ENCODE data around the gene ASB11.

ASB11 gene

GRCh38 chrX:15254852-15255251, 60.6 kb downstream of the ASB11 start:
- H3K4me3 ChIP-seq (ENCODE audit: low read depth, low read length): no peak overlapping the region
- H3K9me3 ChIP-seq (ENCODE audit: control insufficient read depth, insufficient read depth, low read length): no peaks in the 10 kb centered on the region
- no peaks in the 10 kb centered on the region for H3K36me3 ChIP-seq (ENCODE audit: control insufficient read depth, insufficient read depth, low read length)
- H3K4me1 ChIP-seq (ENCODE audit: control insufficient read depth, insufficient read depth, low read length): no peaks in the 10 kb centered on the region
- no peak overlapping the region for H3K9ac ChIP-seq (ENCODE audit: low read depth, low read length)
- H3K27me3 ChIP-seq (ENCODE audit: control insufficient read depth, insufficient read depth, low read length): no peaks in the 10 kb centered on the region

- H3K9me3 ChIP-seq (ENCODE audit: control insufficient read depth, insufficient read depth, low read length): no peaks in the 10 kb centered on the region
- H3K9ac ChIP-seq (ENCODE audit: low read depth, low read length): no peak overlapping the region
- no peaks in the 10 kb centered on the region for H3K36me3 ChIP-seq (ENCODE audit: control insufficient read depth, insufficient read depth, low read length)
- no peaks in the 10 kb centered on the region for H3K4me1 ChIP-seq (ENCODE audit: control insufficient read depth, insufficient read depth, low read length)
- H3K27me3 ChIP-seq (ENCODE audit: control insufficient read depth, insufficient read depth, low read length): no peaks in the 10 kb centered on the region
- no peak overlapping the region for H3K4me3 ChIP-seq (ENCODE audit: low read depth, low read length)
Observed at GRCh38 chrX:15245896-15246295, 69.5 kb downstream of the ASB11 start.

GRCh38 chrX:15244421-15244820, 71.0 kb downstream of the ASB11 start:
- no peaks in the 10 kb centered on the region for H3K4me1 ChIP-seq (ENCODE audit: control insufficient read depth, insufficient read depth, low read length)
- no peaks in the 10 kb centered on the region for H3K9me3 ChIP-seq (ENCODE audit: control insufficient read depth, insufficient read depth, low read length)
- H3K9ac ChIP-seq (ENCODE audit: low read depth, low read length): no peak overlapping the region
- no peak overlapping the region for H3K4me3 ChIP-seq (ENCODE audit: low read depth, low read length)
- H3K27me3 ChIP-seq (ENCODE audit: control insufficient read depth, insufficient read depth, low read length): no peaks in the 10 kb centered on the region
- no peaks in the 10 kb centered on the region for H3K36me3 ChIP-seq (ENCODE audit: control insufficient read depth, insufficient read depth, low read length)

- no peak overlapping the region for H3K9ac ChIP-seq (ENCODE audit: low read depth, low read length)
- H3K4me3 ChIP-seq (ENCODE audit: low read depth, low read length): no peak overlapping the region
- H3K9me3 ChIP-seq (ENCODE audit: control insufficient read depth, insufficient read depth, low read length): no peaks in the 10 kb centered on the region
- H3K4me1 ChIP-seq (ENCODE audit: control insufficient read depth, insufficient read depth, low read length): no peaks in the 10 kb centered on the region
- no peaks in the 10 kb centered on the region for H3K27me3 ChIP-seq (ENCODE audit: control insufficient read depth, insufficient read depth, low read length)
- no peaks in the 10 kb centered on the region for H3K36me3 ChIP-seq (ENCODE audit: control insufficient read depth, insufficient read depth, low read length)
Observed at GRCh38 chrX:15242899-15243555, 72.4 kb downstream of the ASB11 start.

- no peaks in the 10 kb centered on the region for H3K4me1 ChIP-seq (ENCODE audit: control insufficient read depth, insufficient read depth, low read length)
- H3K4me3 ChIP-seq (ENCODE audit: low read depth, low read length): no peak overlapping the region
- no peaks in the 10 kb centered on the region for H3K36me3 ChIP-seq (ENCODE audit: control insufficient read depth, insufficient read depth, low read length)
- no peak overlapping the region for H3K9ac ChIP-seq (ENCODE audit: low read depth, low read length)
- no peaks in the 10 kb centered on the region for H3K27me3 ChIP-seq (ENCODE audit: control insufficient read depth, insufficient read depth, low read length)
- no peaks in the 10 kb centered on the region for H3K9me3 ChIP-seq (ENCODE audit: control insufficient read depth, insufficient read depth, low read length)
Observed at GRCh38 chrX:15241301-15241700, 74.1 kb downstream of the ASB11 start.

- Histone ChIP-seq H3K36me3 (ENCODE audit: control insufficient read depth, insufficient read depth, low read length) (no peaks in the 10 kb centered on the region), H3K9me3 (ENCODE audit: control insufficient read depth, insufficient read depth, low read length) (no peaks in the 10 kb centered on the region), H3K4me3 (ENCODE audit: low read depth, low read length) (no peak overlapping the region), H3K4me1 (ENCODE audit: control insufficient read depth, insufficient read depth, low read length) (no peaks in the 10 kb centered on the region), H3K27me3 (ENCODE audit: control insufficient read depth, insufficient read depth, low read length) (no peaks in the 10 kb centered on the region), H3K9ac (ENCODE audit: low read depth, low read length) (no peak overlapping the region)
Observed at GRCh38 chrX:15240414-15240813, 75.0 kb downstream of the ASB11 start.

GRCh38 chrX:15236146-15236545, 79.3 kb downstream of the ASB11 start:
- no peaks in the 10 kb centered on the region for H3K4me1 ChIP-seq (ENCODE audit: control insufficient read depth, insufficient read depth, low read length)
- H3K9ac ChIP-seq (ENCODE audit: low read depth, low read length): no peak overlapping the region
- H3K36me3 ChIP-seq (ENCODE audit: control insufficient read depth, insufficient read depth, low read length): no peaks in the 10 kb centered on the region
- H3K9me3 ChIP-seq (ENCODE audit: control insufficient read depth, insufficient read depth, low read length): no peaks in the 10 kb centered on the region
- no peaks in the 10 kb centered on the region for H3K27me3 ChIP-seq (ENCODE audit: control insufficient read depth, insufficient read depth, low read length)
- no peak overlapping the region for H3K4me3 ChIP-seq (ENCODE audit: low read depth, low read length)

- no peak overlapping the region for H3K4me3 ChIP-seq (ENCODE audit: low read depth, low read length)
- no peaks in the 10 kb centered on the region for H3K27me3 ChIP-seq (ENCODE audit: control insufficient read depth, insufficient read depth, low read length)
- H3K36me3 ChIP-seq (ENCODE audit: control insufficient read depth, insufficient read depth, low read length): no peaks in the 10 kb centered on the region
- no peaks in the 10 kb centered on the region for H3K9me3 ChIP-seq (ENCODE audit: control insufficient read depth, insufficient read depth, low read length)
- no peak overlapping the region for H3K9ac ChIP-seq (ENCODE audit: low read depth, low read length)
- H3K4me1 ChIP-seq (ENCODE audit: control insufficient read depth, insufficient read depth, low read length): no peaks in the 10 kb centered on the region
Observed at GRCh38 chrX:15235001-15235400, 80.4 kb downstream of the ASB11 start.

- H3K27me3 ChIP-seq (ENCODE audit: control insufficient read depth, insufficient read depth, low read length): no peaks in the 10 kb centered on the region
- H3K36me3 ChIP-seq (ENCODE audit: control insufficient read depth, insufficient read depth, low read length): no peaks in the 10 kb centered on the region
- no peak overlapping the region for H3K4me3 ChIP-seq (ENCODE audit: low read depth, low read length)
- H3K9me3 ChIP-seq (ENCODE audit: control insufficient read depth, insufficient read depth, low read length): no peaks in the 10 kb centered on the region
- H3K4me1 ChIP-seq (ENCODE audit: control insufficient read depth, insufficient read depth, low read length): no peaks in the 10 kb centered on the region
- H3K9ac ChIP-seq (ENCODE audit: low read depth, low read length): no peak overlapping the region
Observed at GRCh38 chrX:15233416-15234015, 81.9 kb downstream of the ASB11 start.
